Neural progenitor cell (in vitro differentiated cells): ENCODE results near the gene TSPAN18. TPM values are rescaled to one million over a fixed set of nuclear protein-coding genes. Genes with fewer than 3 reads are reported as not detected.

Experiments used
- DNase-seq: peaks from one replicate; pipeline ENCODE4 v3.0.0-alpha.2; 2016; ENCODE audit warnings: low spot score
- H2AFZ ChIP-seq: fragments of 200-600 bp; sonication (generic); replicated peaks from 2 replicates; pipeline ENCODE4 v1.6.1; 2016; ENCODE audit warnings: antibody characterized with exemption
- H3F3A ChIP-seq: fragments of 200-600 bp; sonication (generic); 2 replicates; pipeline ENCODE4 v1.6.1; 2016; ENCODE audit warnings: antibody characterized with exemption, low read depth
- H3K27ac ChIP-seq: fragments of 200-600 bp; sonication (generic); 2 replicates; pipeline ENCODE4 v1.5.1; 2016; ENCODE audit warnings: mild to moderate bottlenecking
- H3K27me3 ChIP-seq: fragments of 200-600 bp; sonication (generic); 2 replicates; pipeline ENCODE4 v1.6.1; 2016; ENCODE audit warnings: mild to moderate bottlenecking, moderate library complexity
- H3K36me3 ChIP-seq: fragments of 200-600 bp; sonication (generic); 2 replicates; pipeline ENCODE4 v1.5.1; 2016
- H3K4me1 ChIP-seq: fragments of 200-600 bp; sonication (generic); 2 replicates; pipeline ENCODE4 v1.6.1; 2016; ENCODE audit warnings: mixed run types
- H3K4me2 ChIP-seq: fragments of 200-600 bp; sonication (generic); 2 replicates; pipeline ENCODE4 v1.6.1; 2016
- H3K4me3 ChIP-seq: fragments of 200-600 bp; sonication (generic); 2 replicates; pipeline ENCODE4 v1.5.1; 2016
- H3K79me2 ChIP-seq: fragments of 200-600 bp; sonication (generic); 2 replicates; pipeline ENCODE4 v1.6.1; 2016; ENCODE audit warnings: low read depth
- H3K9ac ChIP-seq: fragments of 200-600 bp; sonication (generic); 2 replicates; pipeline ENCODE4 v1.6.1; 2016
- H3K9me3 ChIP-seq: fragments of 200-600 bp; sonication (generic); 2 replicates; pipeline ENCODE4 v1.5.1; 2016; ENCODE audit warnings: low read depth
- H4K20me1 ChIP-seq: fragments of 200-600 bp; sonication (generic); 2 replicates; pipeline ENCODE4 v1.6.1; 2016; ENCODE audit warnings: low read depth
- H3K27ac Mint-ChIP-seq: 3 replicates; pipeline ENCODE4 v1.8.0; 2021; ENCODE audit warnings: mixed read lengths
- H3K27me3 Mint-ChIP-seq: 2 replicates; pipeline ENCODE4 v1.8.0; 2022; ENCODE audit warnings: low read depth, mild to moderate bottlenecking, inconsistent platforms, moderate library complexity, mixed read lengths; ENCODE audit not compliant: insufficient read depth
- H3K36me3 Mint-ChIP-seq: 3 replicates; pipeline ENCODE4 v1.8.0; 2021; ENCODE audit warnings: mixed read lengths
- H3K4me1 Mint-ChIP-seq: 3 replicates; pipeline ENCODE4 v1.8.0; 2021; ENCODE audit warnings: mixed read lengths
- H3K4me3 Mint-ChIP-seq: 3 replicates; pipeline ENCODE4 v1.8.0; 2021; ENCODE audit warnings: mild to moderate bottlenecking, moderate library complexity, mixed read lengths
- H3K9me3 Mint-ChIP-seq: 3 replicates; pipeline ENCODE4 v1.8.0; 2020; ENCODE audit warnings: mixed read lengths
- EZH2 ChIP-seq: fragments of 200-600 bp; sonication (generic); IDR thresholded peaks from 2 replicates; pipeline ENCODE4 v1.6.1; 2017; ENCODE audit warnings: antibody characterized with exemption, mild to moderate bottlenecking, moderate library complexity
- EZH2phosphoT487 ChIP-seq: fragments of 200-600 bp; sonication (generic); IDR thresholded peaks from 2 replicates; pipeline ENCODE4 v1.6.1; 2017; ENCODE audit warnings: antibody characterized with exemption
- total RNA-seq: library from RNA; depleted of rRNA; stranded (reverse); fragments of >200 nt; gene quantifications from 2 replicates; pipeline ENCODE4 v1.2.3, GENCODE V29; 2015; ENCODE audit warnings: low replicate concordance
- TF ChIP-seq, protein P1 (sequence below): fragments of 200-600 bp; sonication (generic); IDR thresholded peaks from 2 replicates; pipeline ENCODE4 v1.5.1; 2017; ENCODE audit warnings: antibody characterized with exemption, mild to moderate bottlenecking

TSPAN18 gene
- total RNA-seq, 1 donor from 2014 or later = 16.5 TPM

DNA sequence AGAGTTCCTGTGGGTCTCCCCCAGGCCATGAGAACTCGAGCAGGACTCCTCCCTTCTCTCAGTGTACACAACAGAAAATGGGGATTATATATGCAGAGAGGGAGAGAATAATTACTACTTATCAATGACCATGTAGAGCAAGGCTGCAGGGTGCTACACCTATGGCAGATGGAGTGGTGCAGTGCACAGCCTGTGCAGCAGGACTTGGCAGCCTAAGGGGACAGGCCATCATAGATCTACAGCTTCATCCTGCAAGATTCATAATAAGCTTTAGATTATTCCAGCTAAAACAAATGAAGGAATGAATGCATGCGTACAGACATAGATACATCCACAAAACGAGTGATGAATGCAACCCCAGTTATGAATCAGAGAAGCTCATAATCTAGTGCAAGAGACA, 232.3 kb downstream of the TSPAN18 start:
- Histone ChIP-seq H3K79me2 (no peaks in the 10 kb centered on the region), H3F3A (peaks cover 70% of the 10 kb centered on the region), H3K27me3 (peaks cover 21% of the 10 kb centered on the region), H3K4me3 (no peak overlapping the region), H3K27ac (no peak overlapping the region), H3K4me1 (peaks cover 70% of the 10 kb centered on the region), H4K20me1 (no peaks in the 10 kb centered on the region), H3K4me2 (no peak overlapping the region), H2AFZ (no peak overlapping the region), H3K9me3 (no peaks in the 10 kb centered on the region), H3K9ac (no peak overlapping the region), H3K36me3 (no peaks in the 10 kb centered on the region)
- H3K27me3 Mint-ChIP-seq = peaks cover 28% of the 10 kb centered on the region
- TF ChIP-seq EZH2 (no peak), EZH2phosphoT487 (no peak)
- TF ChIP-seq, protein P1, sequence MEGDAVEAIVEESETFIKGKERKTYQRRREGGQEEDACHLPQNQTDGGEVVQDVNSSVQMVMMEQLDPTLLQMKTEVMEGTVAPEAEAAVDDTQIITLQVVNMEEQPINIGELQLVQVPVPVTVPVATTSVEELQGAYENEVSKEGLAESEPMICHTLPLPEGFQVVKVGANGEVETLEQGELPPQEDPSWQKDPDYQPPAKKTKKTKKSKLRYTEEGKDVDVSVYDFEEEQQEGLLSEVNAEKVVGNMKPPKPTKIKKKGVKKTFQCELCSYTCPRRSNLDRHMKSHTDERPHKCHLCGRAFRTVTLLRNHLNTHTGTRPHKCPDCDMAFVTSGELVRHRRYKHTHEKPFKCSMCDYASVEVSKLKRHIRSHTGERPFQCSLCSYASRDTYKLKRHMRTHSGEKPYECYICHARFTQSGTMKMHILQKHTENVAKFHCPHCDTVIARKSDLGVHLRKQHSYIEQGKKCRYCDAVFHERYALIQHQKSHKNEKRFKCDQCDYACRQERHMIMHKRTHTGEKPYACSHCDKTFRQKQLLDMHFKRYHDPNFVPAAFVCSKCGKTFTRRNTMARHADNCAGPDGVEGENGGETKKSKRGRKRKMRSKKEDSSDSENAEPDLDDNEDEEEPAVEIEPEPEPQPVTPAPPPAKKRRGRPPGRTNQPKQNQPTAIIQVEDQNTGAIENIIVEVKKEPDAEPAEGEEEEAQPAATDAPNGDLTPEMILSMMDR = no peak
- H3K9me3 Mint-ChIP-seq = no peaks in the 10 kb centered on the region
- H3K4me1 Mint-ChIP-seq = peaks cover 68% of the 10 kb centered on the region
- no peak for DNase-seq
- peak overlapping the region; percentile 51 for H3K4me3 Mint-ChIP-seq
- H3K27ac Mint-ChIP-seq = peak overlapping the region; percentile 39
- no peaks in the 10 kb centered on the region for H3K36me3 Mint-ChIP-seq

DNA sequence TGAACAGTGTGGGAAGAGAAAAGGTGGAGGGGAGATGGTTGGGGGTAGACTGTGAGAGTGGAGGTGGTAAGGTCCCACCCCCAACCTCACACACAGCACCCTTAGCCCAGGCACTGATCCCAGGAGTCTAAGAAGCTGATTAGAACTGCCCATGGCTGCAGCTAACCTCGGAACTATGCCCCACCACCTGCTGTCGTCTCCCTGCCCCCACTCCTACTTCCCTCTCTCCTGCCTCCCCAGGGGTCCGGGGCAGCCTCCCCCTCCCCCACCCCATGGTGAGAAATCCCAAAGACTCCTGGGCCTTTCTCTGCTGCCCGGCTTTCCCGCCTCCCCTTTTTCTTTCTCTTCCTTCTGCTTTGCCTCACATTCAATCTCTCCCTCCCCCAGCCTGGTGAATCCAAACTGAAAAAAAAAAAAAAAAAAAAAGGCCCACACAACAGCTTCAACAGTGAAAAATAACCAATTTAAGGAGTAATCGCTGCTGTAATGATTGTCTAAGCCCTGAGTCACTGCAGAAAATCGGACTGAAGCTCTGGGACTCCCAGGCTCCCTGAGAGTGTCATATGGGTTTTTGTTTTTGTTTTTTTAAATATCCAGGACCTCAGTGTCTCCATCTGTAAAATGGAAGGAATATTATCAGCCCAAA, 233.6 kb downstream of the TSPAN18 start:
- Histone ChIP-seq H3K27ac (peak overlapping the region; percentile 66), H2AFZ (no peak overlapping the region), H3K4me1 (peaks cover 70% of the 10 kb centered on the region), H3K4me2 (peak overlapping the region; percentile 32), H3F3A (peaks cover 78% of the 10 kb centered on the region), H3K4me3 (no peak overlapping the region), H3K79me2 (no peaks in the 10 kb centered on the region), H3K27me3 (peaks cover 21% of the 10 kb centered on the region), H4K20me1 (no peaks in the 10 kb centered on the region), H3K9ac (no peak overlapping the region), H3K9me3 (no peaks in the 10 kb centered on the region), H3K36me3 (no peaks in the 10 kb centered on the region)
- no peak for DNase-seq
- H3K27me3 Mint-ChIP-seq = peaks cover 25% of the 10 kb centered on the region
- H3K36me3 Mint-ChIP-seq = no peaks in the 10 kb centered on the region
- H3K27ac Mint-ChIP-seq = no peak overlapping the region
- H3K4me3 Mint-ChIP-seq = peak overlapping the region; percentile 48
- TF ChIP-seq EZH2 (no peak), EZH2phosphoT487 (no peak)
- TF ChIP-seq, protein P1 = no peak
- peaks cover 64% of the 10 kb centered on the region for H3K4me1 Mint-ChIP-seq
- H3K9me3 Mint-ChIP-seq = no peaks in the 10 kb centered on the region

DNA sequence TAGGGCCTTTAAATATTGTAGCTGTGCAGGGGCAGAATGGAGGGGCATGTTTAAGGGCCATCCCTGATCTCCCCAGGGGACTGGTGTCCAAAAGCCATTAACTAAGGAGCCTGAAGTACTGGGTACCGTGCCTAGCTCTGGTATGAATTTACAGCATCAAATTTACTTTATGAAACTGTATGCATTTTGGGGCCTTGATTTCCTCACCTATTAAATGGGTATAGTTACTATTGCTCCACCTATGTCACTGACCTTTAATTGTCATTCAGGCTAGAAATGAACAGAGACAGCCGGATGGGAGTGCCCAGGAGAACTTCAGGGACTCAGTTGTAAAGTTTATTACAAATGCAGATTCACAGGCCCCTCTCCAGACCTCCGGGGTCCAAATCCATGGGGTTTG, 235.7 kb downstream of the TSPAN18 start:
- no peaks in the 10 kb centered on the region for H3K36me3 Mint-ChIP-seq
- H4K20me1 ChIP-seq = no peaks in the 10 kb centered on the region
- no peak overlapping the region for H2AFZ ChIP-seq

More for the DNA sequence above, 235.7 kb downstream of the TSPAN18 start:
- Histone ChIP-seq H3K27me3 (peaks cover 5% of the 10 kb centered on the region), H3F3A (peaks cover 77% of the 10 kb centered on the region), H3K9me3 (no peaks in the 10 kb centered on the region), H3K79me2 (no peaks in the 10 kb centered on the region), H3K9ac (no peak overlapping the region), H3K4me3 (no peak overlapping the region), H3K27ac (peak overlapping the region; percentile 98), H3K4me2 (peak overlapping the region; percentile 64), H3K36me3 (no peaks in the 10 kb centered on the region), H3K4me1 (peaks cover 59% of the 10 kb centered on the region)
- Mint-ChIP-seq H3K27ac (no peak overlapping the region), H3K4me3 (no peak overlapping the region), H3K4me1 (peaks cover 51% of the 10 kb centered on the region), H3K9me3 (no peaks in the 10 kb centered on the region), H3K27me3 (peaks cover 26% of the 10 kb centered on the region)
- TF ChIP-seq EZH2 (no peak), EZH2phosphoT487 (no peak)
- TF ChIP-seq, protein P1 = no peak
- DNase-seq = no peak
